HG03103 (cell line): ENCODE data around the gene PLEKHG5.

Source experiments
- ATAC-seq: cut with Tn5 transposase; IDR thresholded peaks from one replicate; pipeline ENCODE4 v1.9.1; 2021; ENCODE audit warnings: low read depth; ENCODE audit not compliant: unreplicated experiment

Gene PLEKHG5

DNA sequence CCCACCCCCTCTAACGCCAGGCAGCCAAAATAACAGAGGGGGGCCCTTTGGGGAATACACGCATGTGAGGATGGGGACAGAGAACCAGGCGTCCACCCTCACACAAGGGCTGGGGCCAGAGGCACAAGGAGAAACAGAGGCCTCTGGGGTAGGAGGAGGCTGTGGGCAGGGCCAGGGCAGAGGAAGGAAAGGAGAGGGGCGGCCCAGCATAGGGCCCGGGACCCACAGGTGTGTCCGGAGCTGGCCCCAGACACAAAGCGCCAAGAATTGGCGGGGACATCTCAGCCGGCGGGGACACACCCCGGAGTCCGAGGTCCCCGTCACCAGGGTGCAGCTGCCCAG lies 6.7 kb downstream of the PLEKHG5 start:
- no peak for ATAC-seq

DNA sequence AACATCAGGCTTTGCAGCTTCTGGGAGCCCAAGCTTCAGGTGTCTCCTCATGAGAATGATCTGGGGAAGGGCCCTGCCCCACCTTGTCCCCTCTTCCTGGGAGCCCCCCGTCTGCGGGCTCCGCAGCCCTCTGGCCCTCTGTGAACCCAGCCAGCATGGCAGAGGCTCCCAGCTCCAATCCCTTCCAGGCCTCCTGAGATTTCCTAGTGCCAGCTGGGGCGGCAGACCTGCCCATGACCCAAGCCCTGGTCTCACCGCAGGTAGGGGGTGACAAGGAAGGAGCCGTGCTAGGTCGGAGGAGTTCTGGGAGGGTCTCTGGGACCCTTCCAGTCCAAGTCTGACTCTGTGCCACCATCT lies 7.7 kb downstream of the PLEKHG5 start:
- no peak for ATAC-seq

GRCh38 chr1:6483017-6483760 lies 8.3 kb downstream of the PLEKHG5 start:
- no peak for ATAC-seq

DNA sequence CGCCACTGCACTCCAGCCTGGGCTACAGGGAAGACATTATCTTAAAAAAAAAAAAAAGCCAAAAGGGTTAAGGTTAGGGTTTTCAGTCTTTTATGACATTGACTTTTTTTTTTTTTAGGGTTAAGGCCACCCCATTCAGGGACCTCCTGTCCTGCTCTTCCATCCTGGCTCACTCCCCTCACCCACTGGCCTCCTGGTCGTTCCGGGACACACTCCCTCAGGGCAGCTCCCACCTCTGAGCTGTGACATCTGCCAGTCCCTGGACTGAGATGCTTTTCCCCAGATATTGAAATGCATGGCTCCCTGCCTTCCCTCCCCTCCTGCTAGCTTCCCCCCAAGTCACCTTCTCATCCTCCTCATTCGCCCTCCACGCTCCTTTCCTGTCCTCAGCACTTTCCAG lies 9.6 kb downstream of the PLEKHG5 start:
- ATAC-seq, result no peak

GRCh38 chr1:6477039-6477820 lies 14.2 kb downstream of the PLEKHG5 start:
- ATAC-seq, result no peak

- ATAC-seq, result no peak
These were observed 15.0 kb downstream of the PLEKHG5 start for GRCh38 chr1:6476483-6476882.

- ATAC-seq, result no peak
These were observed 15.9 kb downstream of the PLEKHG5 start for GRCh38 chr1:6475381-6476133.

- ATAC-seq, result no peak
These were observed 16.6 kb downstream of the PLEKHG5 start for GRCh38 chr1:6474815-6475282.

DNA sequence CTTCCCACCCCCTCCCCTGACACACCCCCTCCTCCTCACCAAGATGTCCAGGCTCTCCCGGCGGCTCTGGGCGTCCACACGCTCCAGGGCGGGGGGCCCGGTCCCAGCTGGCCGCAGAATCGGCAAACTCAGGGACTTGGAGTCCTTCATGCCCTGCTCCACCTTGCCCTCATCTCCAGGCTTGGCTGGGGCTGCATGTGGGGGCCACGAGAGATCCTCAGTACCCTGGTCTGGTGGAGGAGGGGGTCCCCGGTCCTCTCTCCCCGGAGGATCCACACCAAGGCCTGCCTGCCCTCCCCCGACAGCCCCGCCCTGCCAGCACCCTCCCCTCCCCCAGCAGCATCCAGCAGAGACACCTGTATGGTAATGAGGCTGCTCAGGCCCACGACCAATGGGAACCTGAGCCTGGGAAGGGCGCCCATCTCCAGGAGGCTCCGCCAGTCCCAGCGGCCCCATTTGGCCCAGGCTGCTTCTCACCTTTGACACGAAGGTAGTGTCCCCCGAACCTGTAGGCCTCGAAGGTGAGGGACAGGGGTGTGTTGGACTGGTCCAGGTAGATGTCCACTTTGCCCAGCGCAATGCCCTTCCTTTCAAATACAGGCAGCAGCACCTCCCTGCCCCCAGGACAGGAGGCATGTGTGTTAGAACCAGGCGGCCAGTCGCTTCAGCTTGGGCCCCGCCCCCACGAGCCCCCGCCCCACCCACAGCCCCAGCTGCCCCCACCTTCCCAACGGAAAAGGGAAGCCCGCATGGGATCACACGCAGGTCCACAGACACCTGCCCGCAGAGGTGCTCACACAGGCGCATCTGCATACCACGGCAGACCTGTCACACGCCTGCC lies 17.3 kb downstream of the PLEKHG5 start:
- ATAC-seq, result no peak

- ATAC-seq, result no peak
These were observed 18.3 kb downstream of the PLEKHG5 start for GRCh38 chr1:6473156-6473555.

DNA sequence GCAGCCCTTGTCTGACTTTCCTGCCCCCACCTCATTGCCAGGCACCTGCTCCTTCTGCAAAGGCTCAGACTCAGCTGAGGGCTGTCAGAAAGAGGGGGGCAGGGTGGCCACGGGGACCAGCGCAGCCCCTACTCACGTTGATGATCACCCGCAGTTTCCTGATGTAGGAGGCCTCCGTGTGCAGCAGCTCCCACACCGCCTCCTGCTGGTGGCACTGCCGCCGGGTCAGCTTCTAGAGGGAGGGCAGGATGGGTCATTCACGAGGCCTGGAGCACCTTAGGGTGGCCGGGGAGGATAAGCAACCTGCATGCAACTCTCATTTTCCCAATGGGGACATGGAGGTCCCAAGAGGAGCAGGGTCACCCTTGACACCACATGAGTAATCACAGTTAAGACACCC lies 19.1 kb downstream of the PLEKHG5 start:
- no peak for ATAC-seq

DNA sequence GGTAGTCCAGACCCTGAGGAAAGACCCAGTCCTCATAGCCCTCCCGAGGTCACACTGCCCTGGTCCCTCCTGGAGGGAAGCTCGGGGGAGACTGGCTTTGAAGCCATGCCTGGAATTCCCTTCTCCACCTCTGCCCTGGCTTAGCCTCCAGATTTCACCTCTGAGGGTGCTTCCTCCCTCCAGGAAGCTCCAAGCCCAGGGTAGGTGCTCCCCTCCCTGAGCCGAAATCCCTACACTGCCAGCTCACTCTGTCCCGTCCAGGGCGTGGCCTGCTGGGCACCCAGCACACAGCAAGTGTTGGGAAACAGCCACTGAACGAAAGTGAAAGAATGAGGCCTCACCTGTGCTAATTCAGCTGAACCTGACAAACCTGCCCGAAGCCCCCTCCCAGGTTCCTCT lies 19.5 kb downstream of the PLEKHG5 start:
- no peak for ATAC-seq

DNA sequence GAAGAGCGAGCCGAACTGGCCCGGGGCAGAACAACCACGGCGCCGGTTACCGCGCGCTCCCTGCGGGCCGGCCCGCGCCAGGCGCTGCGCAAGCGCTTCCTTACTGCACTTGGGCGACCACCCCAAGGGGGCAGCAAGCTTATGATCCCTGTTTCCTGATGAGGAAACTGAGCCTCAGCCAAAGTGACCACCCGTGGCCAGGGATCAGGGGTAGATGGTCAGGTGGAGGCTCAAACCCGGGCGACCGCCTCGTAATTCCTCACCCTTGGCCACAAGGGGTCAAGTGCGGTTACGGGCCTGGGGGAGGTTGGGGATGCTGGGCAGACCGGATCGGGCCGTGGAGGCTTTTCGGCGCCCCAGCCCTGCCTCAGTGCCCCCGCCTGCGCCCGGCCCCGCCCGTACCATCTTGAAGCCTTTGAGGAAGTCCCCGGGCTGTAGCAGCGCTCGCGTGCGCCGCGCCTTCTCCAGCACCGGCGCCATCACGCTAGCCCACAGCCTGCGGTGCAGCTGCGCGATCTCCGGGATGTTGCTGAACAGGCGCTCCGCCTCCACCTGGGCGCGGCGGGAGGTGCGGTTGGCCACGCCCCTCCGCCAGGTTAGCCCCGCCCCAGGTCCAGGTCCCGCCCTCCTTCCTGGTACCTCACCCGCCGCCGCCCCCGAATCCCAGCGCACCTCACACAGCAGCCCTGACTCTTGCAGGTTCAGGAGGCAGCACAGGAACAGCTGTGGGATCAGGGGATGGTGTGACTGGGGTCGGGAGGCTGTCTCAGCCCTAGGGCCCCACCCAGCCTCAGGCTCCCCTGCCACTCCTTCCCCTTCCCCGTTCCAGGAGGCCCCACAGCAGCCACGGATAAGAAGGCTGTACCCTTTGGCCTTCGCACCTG lies 20.1 kb downstream of the PLEKHG5 start:
- ATAC-seq, result no peak

DNA sequence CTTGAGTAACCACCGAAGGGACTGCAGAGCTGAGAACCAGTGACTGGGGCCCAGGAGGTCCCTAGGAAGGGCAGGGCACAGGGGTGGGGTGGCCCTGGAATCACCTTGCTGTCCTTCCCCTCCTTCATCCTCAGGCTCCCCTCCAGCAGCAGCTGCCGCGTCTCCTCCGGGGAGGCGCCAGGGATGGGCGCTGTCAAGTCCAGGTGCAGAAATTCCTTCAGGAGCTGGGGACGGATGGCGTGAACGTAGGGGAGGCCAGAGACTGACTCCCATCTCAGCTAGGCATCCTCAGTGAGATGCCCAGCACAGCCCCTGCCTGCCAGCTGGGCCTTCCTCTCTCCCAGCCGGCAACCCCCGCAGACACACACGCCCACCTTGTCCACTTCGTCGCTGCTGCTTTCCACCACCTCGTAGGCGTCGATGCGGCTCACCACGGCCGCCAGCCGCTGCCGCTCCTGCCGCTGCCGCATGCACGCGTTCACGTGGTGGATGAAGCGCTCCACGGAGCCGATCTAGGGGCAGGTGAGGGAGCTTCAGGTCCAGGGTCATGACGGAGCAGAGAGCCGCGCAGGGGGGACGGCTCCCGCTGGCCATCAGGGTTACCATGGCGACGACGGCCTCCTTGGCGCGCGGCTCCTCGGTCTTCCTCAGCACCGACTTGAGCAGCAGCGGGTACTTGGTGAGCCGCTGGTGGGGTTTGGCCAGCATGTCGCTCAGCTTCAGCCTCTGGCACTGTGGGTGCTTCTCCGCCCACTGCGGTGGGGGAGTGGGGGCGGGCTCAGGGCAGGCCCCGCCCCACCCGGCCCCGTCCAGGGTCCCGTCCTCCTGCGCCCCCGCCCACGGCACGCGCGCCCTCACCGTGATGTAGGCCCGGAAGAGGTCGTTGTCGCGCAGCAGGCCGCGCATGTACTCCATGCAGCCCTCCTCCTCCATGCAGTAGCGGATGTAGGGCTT lies 21.1 kb downstream of the PLEKHG5 start:
- ATAC-seq, result no peak

DNA sequence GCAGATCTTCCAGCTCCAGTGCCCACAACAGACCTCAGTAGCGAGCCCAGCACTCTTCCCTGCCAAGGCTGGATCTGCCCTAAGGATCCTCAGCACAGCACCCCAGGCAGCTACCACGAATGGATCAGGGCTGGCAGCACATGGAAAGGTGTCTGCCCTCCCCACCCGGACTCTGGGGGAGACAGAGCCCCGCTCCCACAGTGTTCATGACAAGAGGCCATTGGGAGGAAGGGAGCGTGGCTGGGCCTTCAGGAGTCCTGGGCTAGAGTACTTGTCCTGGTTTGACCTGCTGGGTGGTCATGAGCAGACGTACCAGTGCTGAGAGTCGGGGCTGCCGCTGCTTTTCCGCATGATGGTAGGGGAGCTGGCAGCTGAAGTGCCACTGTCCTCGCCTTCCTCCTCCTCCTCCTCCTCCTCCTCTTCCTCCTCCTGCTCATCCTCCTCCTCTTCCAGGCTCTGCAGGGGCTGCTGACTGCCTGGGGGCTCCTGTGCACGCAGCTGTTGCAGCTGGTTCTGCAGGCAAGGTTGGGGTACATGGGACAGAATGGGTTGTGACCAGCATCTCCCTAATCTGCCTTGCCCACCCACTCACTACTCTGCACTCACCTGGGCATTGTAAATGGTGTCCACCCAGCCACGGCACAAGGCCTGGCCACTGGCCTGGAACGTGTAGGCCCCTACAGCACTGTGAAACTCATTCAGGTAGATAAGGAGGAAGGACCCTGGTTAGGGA lies 22.6 kb downstream of the PLEKHG5 start:
- ATAC-seq, result no peak

DNA sequence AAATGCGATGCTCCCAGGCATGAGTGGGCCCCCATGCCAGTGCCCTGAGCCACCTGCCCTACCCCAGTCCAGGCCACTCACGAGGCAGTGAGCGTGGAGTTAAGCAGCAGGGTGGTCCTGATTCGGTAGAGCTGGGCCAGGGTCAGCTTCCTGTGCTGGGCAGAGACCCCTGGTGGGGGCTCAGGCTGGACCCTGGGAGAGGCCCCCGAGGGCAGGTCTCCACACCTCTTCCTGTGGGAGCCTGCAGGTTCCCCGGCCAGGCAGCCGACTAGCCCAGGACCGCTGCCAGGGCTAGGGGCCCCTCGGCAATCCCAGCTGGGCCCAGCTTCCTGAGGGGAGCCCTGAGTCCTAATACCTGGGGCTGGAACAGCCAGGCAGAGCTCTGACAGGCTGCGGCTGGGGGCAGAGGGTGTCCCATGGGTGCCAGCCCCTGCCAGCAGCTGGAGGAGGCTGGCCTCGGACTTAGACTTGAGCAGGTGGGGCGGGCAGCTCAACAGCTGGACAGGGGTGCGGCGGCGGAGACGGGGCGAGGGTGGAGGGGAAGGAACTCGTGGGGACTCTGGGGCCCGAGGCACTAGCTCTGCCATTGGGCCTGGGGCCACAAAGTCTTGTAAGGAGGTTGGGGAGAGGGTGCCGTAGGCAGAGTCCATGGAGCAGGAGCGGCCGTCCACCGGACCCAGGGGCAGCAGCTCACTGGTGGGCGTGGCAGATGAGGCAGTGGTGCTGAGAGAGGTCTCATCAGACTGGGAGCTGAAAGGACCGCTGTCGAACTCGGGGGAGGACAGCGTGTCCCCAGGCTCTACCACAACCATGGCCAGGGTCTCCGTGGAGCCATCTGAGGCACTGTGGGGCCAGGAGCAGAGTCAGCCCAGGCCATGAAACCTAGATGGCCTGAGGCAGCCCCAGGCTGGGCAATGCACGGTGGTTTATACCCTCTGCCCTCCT lies 23.5 kb downstream of the PLEKHG5 start:
- ATAC-seq, result no peak

DNA sequence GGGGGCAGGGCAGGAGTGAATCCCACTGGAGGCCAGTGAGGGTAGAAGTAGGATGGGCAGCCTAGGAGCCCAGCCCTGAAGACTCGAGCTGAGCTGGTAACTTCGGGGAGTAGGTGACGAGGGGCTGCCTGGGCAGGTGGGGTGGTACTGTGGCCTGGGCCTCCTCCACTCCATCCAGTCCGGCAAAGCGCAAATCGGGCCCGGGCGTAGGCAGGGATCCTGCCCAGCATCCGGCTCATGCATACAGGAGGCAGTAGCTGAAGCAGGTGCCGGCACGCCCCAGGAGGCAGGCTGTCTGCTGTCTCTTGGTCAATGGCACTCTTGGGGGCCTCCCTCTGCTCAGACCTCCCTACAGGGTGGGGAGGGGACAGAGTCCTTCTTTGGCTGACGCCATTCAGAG lies 24.2 kb downstream of the PLEKHG5 start:
- ATAC-seq, result no peak
